DOHH2 (cell line): ENCODE measurements around the gene NUMB.

ENCODE experiments used
- CTCF ChIP-seq: fragments of 200-600 bp; sonication (generic); IDR thresholded peaks from one replicate; pipeline ENCODE4 v1.5.1; 2014; ENCODE audit warnings: antibody characterized with exemption, mild to moderate bottlenecking, low read depth, low read length; ENCODE audit not compliant: poor library complexity, severe bottlenecking
- EZH2phosphoT487 ChIP-seq: fragments of 200-600 bp; sonication (generic); IDR thresholded peaks from 2 replicates; pipeline ENCODE4 v1.6.1; 2017; ENCODE audit warnings: borderline replicate concordance, mild to moderate bottlenecking, antibody characterized with exemption, low read length, moderate library complexity, mixed read lengths

- TF ChIP-seq CTCF (no peak), EZH2phosphoT487 (no peak)
Measured at GRCh38 chr14:73422515-73422914, 35.8 kb downstream of the NUMB start.
